Measurements from ENCODE around the gene RAPGEF1. TPM values are rescaled to one million over a fixed set of nuclear protein-coding genes. Genes with fewer than 3 reads are reported as not detected.

The RAPGEF1 gene
- total RNA-seq, 1 experiment from 2014 or later: 25.2 TPM

DNA sequence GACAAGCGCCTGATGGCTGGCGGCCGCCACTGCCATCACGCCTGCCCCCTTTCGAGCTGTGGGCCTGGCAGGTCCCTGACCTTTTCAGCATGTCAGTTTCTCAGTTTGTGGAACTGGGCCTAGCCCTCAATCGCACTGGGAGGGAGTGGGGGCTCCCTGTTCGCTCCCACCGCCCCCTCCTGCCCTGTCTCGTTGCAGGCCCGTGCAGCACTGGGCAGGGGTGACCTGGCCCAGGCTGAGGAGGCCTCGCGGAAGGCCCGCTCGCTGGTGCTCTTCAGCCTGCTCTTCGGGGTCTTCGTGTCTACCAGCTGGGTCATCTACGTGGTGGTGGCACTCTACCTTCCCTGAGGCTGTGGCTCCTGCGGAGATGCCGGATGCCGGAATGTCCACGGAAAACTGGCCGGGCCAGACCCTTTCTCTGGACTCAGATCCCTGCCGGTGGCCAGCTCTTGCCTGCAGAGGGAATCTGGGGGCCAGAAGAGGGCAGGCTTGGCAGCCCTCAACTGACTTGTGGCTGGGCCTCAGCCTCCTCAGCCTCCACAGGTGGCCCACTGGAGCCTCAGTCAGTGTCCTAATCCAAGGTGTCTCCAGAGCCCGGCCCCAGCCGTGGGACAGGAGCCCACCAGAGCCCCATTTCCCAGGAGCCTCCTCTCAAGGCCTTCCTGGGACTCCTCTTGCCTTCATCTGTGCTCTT, 181.9 kb downstream of the RAPGEF1 start:
- H3K27me3 ChIP-seq (ENCODE audit: low read length): no peaks in the 10 kb centered on the region
- no peak overlapping the region for H3K9ac ChIP-seq (ENCODE audit: low read length)
- ChIA-PET CTCF (no interaction called here), POLR2A (ENCODE audit: unreplicated experiment) (no interaction called here)
- no peaks in the 10 kb centered on the region for H3K36me3 ChIP-seq (ENCODE audit: low read depth, low read length)
- H3K9me3 ChIP-seq (ENCODE audit: low read length): no peaks in the 10 kb centered on the region
- DNase-seq (no peak), ATAC-seq (no peak)
- no peak overlapping the region for H2AFZ ChIP-seq (ENCODE audit: low read length)
- H3F3A ChIP-seq (ENCODE audit: low read length, unreplicated experiment): no peaks in the 10 kb centered on the region
- H3K4me2 ChIP-seq (ENCODE audit: low read length): no peak overlapping the region
- BruUV-seq (replicated peaks): no TSS peak
- H3K79me2 ChIP-seq (ENCODE audit: low read length): no peaks in the 10 kb centered on the region
- no peaks in the 10 kb centered on the region for H3K9me2 ChIP-seq (replicated peaks; ENCODE audit: low read length)
- H3K4me3 ChIP-seq (ENCODE audit: low read length): no peak overlapping the region
- H4K20me1 ChIP-seq (ENCODE audit: low read length): no peaks in the 10 kb centered on the region
- TF ChIP-seq EZH2phosphoT487 (IDR thresholded peaks at IDR 0.05; ENCODE audit: borderline replicate concordance, low read length): no peak
- TF ChIP-seq, protein P1, sequence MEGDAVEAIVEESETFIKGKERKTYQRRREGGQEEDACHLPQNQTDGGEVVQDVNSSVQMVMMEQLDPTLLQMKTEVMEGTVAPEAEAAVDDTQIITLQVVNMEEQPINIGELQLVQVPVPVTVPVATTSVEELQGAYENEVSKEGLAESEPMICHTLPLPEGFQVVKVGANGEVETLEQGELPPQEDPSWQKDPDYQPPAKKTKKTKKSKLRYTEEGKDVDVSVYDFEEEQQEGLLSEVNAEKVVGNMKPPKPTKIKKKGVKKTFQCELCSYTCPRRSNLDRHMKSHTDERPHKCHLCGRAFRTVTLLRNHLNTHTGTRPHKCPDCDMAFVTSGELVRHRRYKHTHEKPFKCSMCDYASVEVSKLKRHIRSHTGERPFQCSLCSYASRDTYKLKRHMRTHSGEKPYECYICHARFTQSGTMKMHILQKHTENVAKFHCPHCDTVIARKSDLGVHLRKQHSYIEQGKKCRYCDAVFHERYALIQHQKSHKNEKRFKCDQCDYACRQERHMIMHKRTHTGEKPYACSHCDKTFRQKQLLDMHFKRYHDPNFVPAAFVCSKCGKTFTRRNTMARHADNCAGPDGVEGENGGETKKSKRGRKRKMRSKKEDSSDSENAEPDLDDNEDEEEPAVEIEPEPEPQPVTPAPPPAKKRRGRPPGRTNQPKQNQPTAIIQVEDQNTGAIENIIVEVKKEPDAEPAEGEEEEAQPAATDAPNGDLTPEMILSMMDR (conservative IDR thresholded peaks at IDR 0.05; ENCODE audit: low read depth, low read length): no peak
- TF ChIP-seq EZH2 (IDR thresholded peaks at IDR 0.05; ENCODE audit: low read length, unreplicated experiment): no peak
- intact Hi-C loops (cut with micrococcal nuclease): no loop called here
- peaks cover 12% of the 10 kb centered on the region for H3K4me1 ChIP-seq (ENCODE audit: insufficient read depth, low read length)
- H3K27ac ChIP-seq (ENCODE audit: low read length): no peak overlapping the region

DNA sequence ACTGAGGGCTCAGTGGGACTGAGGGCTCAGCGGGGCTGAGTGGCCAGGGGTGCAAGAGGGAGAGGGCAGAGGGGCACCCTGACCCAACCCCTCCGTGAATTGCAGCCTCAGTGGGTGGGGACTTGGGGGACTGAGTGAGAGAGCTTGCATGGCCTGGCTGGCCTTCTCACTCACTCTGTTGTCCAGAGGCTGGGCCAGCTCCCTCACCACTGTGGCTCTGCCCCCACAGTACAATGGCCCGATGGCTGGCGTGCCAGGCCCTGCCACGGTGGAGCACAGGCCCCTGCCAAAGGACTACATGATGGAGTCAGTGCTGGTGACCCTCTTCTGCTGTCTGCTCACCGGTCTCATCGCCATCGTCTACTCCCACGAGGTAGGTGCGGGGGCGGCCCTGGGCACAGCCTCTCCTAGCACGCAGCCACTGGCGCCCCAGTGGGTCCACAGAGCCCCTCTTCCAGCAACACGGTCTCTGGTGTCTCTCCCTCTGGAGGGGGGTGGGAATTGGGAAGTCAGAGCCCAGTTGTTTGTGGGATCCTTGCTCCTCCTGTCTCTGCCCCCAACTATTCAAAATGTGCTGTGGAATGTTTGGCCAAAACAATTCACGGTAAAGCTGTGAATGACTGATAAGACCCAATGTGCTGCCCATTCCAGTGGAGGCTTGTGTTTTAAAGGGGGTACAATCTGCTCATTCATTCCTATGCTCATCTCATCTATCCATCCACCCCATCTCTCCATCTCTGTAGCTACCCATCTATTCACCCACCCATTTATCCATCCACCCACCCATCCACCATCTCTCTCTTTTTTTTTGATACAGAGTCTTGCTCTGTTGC, 183.8 kb downstream of the RAPGEF1 start:
- ATAC-seq: no peak
- Histone ChIP-seq H3K9ac (ENCODE audit: low read length) (no peak overlapping the region), H3K4me2 (ENCODE audit: low read length) (no peak overlapping the region), H3K4me3 (ENCODE audit: low read length) (no peak overlapping the region), H3K27me3 (ENCODE audit: low read length) (no peaks in the 10 kb centered on the region), H4K20me1 (ENCODE audit: low read length) (no peaks in the 10 kb centered on the region), H3K9me2 (replicated peaks; ENCODE audit: low read length) (no peaks in the 10 kb centered on the region), H3K36me3 (ENCODE audit: low read depth, low read length) (no peaks in the 10 kb centered on the region), H3K4me1 (ENCODE audit: insufficient read depth, low read length) (0 out of 2 replicates have a peak, but pooled peaks cover 2% of the 10 kb centered on the region), H2AFZ (ENCODE audit: low read length) (no peak overlapping the region), H3F3A (ENCODE audit: low read length, unreplicated experiment) (no peaks in the 10 kb centered on the region), H3K27ac (ENCODE audit: low read length) (no peak overlapping the region), H3K9me3 (ENCODE audit: low read length) (no peaks in the 10 kb centered on the region), H3K79me2 (ENCODE audit: low read length) (no peaks in the 10 kb centered on the region)
- TF ChIP-seq EZH2phosphoT487 (IDR thresholded peaks at IDR 0.05; ENCODE audit: borderline replicate concordance, low read length) (no peak), EZH2 (IDR thresholded peaks at IDR 0.05; ENCODE audit: low read length, unreplicated experiment) (no peak)
- TF ChIP-seq, protein P1 (conservative IDR thresholded peaks at IDR 0.05; ENCODE audit: low read depth, low read length): no peak
- DNase-seq: no peak
- ChIA-PET CTCF (no interaction called here), POLR2A (ENCODE audit: unreplicated experiment) (no interaction called here)
- intact Hi-C loops (cut with micrococcal nuclease): no loop called here
- no TSS peak for BruUV-seq (replicated peaks)

Measured in PC-3 (cell line).